Thymus (tissue), 11 donors: ENCODE results near the gene SPDEF. TPM values are rescaled to one million over a fixed set of nuclear protein-coding genes. Genes with fewer than 3 reads are reported as not detected.

ENCODE experiments used
- DNase-seq, 9 donors: peaks; one replicate each; pipeline ENCODE4 v3.0.0-alpha.2; 2013; ENCODE audit warnings: low spot score in 9 of 9, low read depth in 6 of 9, missing footprints in 1 of 9
- H3K27ac ChIP-seq, 2 donors: one replicate each; pipeline ENCODE4 v1.5.1; 2013; ENCODE audit warnings: control low read depth in 1 of 2, low read depth in 1 of 2, low read length in 1 of 2, mild to moderate bottlenecking in 1 of 2, moderate library complexity in 1 of 2
- H3K27me3 ChIP-seq, 2 donors: one replicate each; pipeline ENCODE4 v1.5.1; 2013; ENCODE audit warnings: low read length in 1 of 2; ENCODE audit not compliant: control insufficient read depth in 2 of 2, insufficient read depth in 1 of 2
- H3K36me3 ChIP-seq, 2 donors: one replicate each; pipeline ENCODE4 v1.5.1; 2013; ENCODE audit warnings: low read length in 1 of 2, mild to moderate bottlenecking in 1 of 2, moderate library complexity in 1 of 2; ENCODE audit not compliant: control insufficient read depth in 2 of 2, insufficient read depth in 2 of 2
- H3K4me1 ChIP-seq, 2 donors: one replicate each; pipeline ENCODE4 v1.5.1; 2013; ENCODE audit warnings: low read length in 2 of 2; ENCODE audit not compliant: control insufficient read depth in 2 of 2, insufficient read depth in 2 of 2
- H3K4me3 ChIP-seq, 2 donors: one replicate each; pipeline ENCODE4 v1.5.1; 2013; ENCODE audit warnings: low read length in 2 of 2, control low read depth in 1 of 2, mild to moderate bottlenecking in 1 of 2
- H3K9me3 ChIP-seq, 2 donors: one replicate each; pipeline ENCODE4 v1.5.1; 2013; ENCODE audit warnings: low read length in 1 of 2, mild to moderate bottlenecking in 1 of 2; ENCODE audit not compliant: control insufficient read depth in 2 of 2, insufficient read depth in 1 of 2
- WGBS: extraction: QIAGEN DNeasy Blood & Tissue Kit; methylation state at CpG from one replicate; pipeline ENCODE4 v1.1.7; 2013; 5-methylcytosine and 5-hydroxymethylcytosine counted together
- polyA plus RNA-seq: library from polyadenylated mRNA; stranded (reverse); fragments of 200-250 nt; gene quantifications from one replicate; pipeline ENCODE4 v1.2.3, GENCODE V29; 2013
- total RNA-seq: library from RNA; stranded (reverse); fragments of 120-200 nt; gene quantifications from one replicate; pipeline ENCODE4 v1.2.4, GENCODE V29; 2013
- donor health status: healthy.

SPDEF gene
- total and polyA plus RNA-seq, 2 donors, result 0.14 to 0.55 TPM

DNA sequence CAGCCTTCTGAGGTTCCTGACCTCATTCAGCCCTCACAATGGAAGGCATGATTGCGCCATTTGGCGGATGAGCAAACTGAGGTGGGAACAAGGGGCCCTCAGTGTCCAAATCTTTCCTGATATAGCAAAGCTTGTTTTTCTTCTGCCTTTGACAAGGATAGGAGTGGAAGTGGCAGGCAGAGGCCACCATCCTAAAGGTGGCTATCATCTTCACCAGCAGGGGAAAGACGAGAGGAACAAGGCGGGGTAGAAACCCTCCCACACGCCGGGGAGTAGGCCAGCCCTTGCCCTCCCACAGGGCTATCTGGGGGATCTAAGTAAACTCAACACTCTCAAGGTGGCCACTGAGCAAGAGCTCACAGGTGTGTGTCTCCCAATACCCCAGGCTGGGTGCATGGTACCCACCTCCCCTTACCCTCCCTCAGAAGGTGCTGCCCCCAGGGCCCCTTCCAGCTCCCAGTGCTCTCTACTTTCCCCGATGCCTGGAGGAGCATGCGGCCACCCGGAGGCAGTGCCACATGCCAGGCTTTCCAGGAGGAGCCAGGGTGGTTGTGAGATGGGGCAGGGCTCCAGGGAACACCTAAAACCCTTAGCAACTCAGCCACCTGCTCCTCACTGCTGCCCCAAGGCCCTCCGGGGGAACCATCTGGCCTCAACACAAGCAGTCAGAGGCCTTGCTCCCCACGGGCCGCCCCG lies 11.2 kb downstream of the SPDEF start:
- no peak overlapping the region for H3K4me3 ChIP-seq
- no peak for DNase-seq
- no peak overlapping the region for H3K27ac ChIP-seq
- 90% methylated on average over 13 of the region's 13 CpGs for WGBS
- no peaks in the 10 kb centered on the region for H3K36me3 ChIP-seq
- H3K27me3 ChIP-seq, result no peaks in the 10 kb centered on the region
- H3K4me1 ChIP-seq, result no peaks in the 10 kb centered on the region
- no peaks in the 10 kb centered on the region for H3K9me3 ChIP-seq

DNA sequence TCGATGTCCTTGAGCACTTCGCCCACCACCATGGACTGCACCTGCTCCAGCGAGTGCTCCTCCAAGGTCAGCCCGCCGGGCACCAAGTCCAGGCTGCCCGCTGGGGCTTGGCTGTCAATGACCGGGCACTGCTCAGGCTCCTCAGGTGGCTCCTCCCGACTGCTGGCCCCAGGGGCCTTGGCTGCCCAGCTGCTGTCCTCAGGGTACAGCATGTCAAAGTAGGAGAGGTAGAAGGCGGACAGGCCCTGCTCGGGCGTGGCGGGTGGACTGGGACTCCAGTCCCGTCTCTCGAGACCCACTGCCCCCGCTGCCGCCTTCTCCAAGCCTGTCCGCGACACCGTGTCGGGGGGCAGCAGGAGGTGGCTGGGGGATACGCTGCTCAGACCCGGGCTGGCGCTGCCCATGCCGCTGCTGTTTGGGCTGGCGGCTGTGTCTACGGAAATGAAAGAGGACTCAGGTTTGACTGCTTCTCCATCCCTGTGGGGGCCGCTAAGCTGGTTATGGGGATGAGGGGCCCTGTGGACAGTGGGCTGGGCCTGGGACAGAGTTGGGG lies 12.0 kb downstream of the SPDEF start:
- no peaks in the 10 kb centered on the region for H3K36me3 ChIP-seq
- no peaks in the 10 kb centered on the region for H3K27me3 ChIP-seq
- no peaks in the 10 kb centered on the region for H3K9me3 ChIP-seq
- DNase-seq, result no peak
- 94% methylated on average over 27 of the region's 27 CpGs for WGBS
- no peaks in the 10 kb centered on the region for H3K4me1 ChIP-seq
- H3K27ac ChIP-seq, result no peak overlapping the region
- H3K4me3 ChIP-seq, result no peak overlapping the region

GRCh38 chr6:34543421-34543820 lies 12.7 kb downstream of the SPDEF start:
- WGBS, result 86% methylated on average over 5 of the region's 5 CpGs

DNA sequence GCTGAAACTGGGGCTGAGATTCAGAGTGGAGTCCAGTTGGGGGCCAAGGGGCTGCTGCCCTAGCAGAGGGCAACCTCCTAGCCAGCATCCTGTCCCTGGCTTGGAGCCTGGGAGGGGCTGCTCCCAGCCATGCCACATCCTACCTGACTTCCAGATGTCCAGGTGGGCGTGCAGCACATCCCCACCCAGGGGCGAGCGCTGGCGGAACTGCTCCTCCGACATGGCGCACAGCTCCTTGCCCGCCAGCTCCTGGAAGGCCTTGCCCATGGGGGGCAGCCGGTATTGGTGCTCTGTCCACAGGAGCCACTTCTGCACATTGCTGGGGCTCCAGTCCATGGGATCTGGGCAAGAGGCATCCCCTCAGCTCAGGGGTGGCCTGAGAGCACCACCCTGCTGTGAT lies 15.3 kb downstream of the SPDEF start:
- over 99% methylated on average over 8 of the region's 8 CpGs for WGBS
- no peak for DNase-seq
- H3K27me3 ChIP-seq, result no peaks in the 10 kb centered on the region
- H3K4me3 ChIP-seq, result no peak overlapping the region
- no peaks in the 10 kb centered on the region for H3K4me1 ChIP-seq
- no peak overlapping the region for H3K27ac ChIP-seq
- no peaks in the 10 kb centered on the region for H3K36me3 ChIP-seq
- no peaks in the 10 kb centered on the region for H3K9me3 ChIP-seq

More at GRCh38 chr6:34543421-34543820, 12.7 kb downstream of the SPDEF start:
- H3K4me3 ChIP-seq, result no peak overlapping the region
- no peak for DNase-seq
- no peaks in the 10 kb centered on the region for H3K9me3 ChIP-seq
- H3K27me3 ChIP-seq, result no peaks in the 10 kb centered on the region
- H3K36me3 ChIP-seq, result no peaks in the 10 kb centered on the region
- no peak overlapping the region for H3K27ac ChIP-seq
- H3K4me1 ChIP-seq, result no peaks in the 10 kb centered on the region

GRCh38 chr6:34540222-34540621 lies 15.9 kb downstream of the SPDEF start:
- Histone ChIP-seq H3K4me3 (no peak overlapping the region), H3K4me1 (no peaks in the 10 kb centered on the region), H3K27me3 (no peaks in the 10 kb centered on the region), H3K9me3 (no peaks in the 10 kb centered on the region), H3K36me3 (no peaks in the 10 kb centered on the region), H3K27ac (no peak overlapping the region)
- WGBS, result 92% methylated on average over 5 of the region's 5 CpGs
- no peak for DNase-seq

DNA sequence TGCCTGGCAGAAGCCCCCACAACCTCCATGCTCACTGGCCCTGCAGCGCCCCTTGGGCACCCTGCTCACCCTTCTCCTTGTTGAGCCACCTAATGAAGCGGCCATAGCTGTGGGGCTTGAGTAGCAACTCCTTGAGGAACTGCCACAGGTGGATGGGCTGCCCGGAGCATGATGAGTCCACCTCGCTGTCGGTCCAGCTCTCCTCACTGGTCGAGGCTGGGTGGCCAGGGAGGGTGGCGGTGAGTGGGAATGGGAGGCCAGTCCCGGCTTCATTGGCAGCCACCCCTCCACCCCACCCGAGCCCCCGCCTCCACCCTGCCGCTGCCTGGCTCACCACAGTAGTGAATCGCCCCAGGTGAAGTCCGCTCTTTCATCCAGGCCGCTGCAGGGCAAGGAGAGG lies 16.9 kb downstream of the SPDEF start:
- no peak for DNase-seq
- H3K9me3 ChIP-seq, result no peaks in the 10 kb centered on the region
- H3K4me1 ChIP-seq, result no peaks in the 10 kb centered on the region
- no peak overlapping the region for H3K27ac ChIP-seq
- no peaks in the 10 kb centered on the region for H3K36me3 ChIP-seq
- H3K4me3 ChIP-seq, result no peak overlapping the region
- 91% methylated on average over 14 of the region's 14 CpGs for WGBS
- no peaks in the 10 kb centered on the region for H3K27me3 ChIP-seq

- 96% methylated on average over 6 of the region's 6 CpGs for WGBS
- DNase-seq, result no peak
Measured at GRCh38 chr6:34538581-34538980, 17.5 kb downstream of the SPDEF start.

GRCh38 chr6:34537922-34538550 lies 18.1 kb downstream of the SPDEF start:
- Histone ChIP-seq H3K4me3 (no peak overlapping the region), H3K9me3 (no peaks in the 10 kb centered on the region), H3K36me3 (no peaks in the 10 kb centered on the region), H3K27ac (no peak overlapping the region), H3K4me1 (no peaks in the 10 kb centered on the region), H3K27me3 (no peaks in the 10 kb centered on the region)
- no peak for DNase-seq
- 95% methylated on average over 19 of the region's 19 CpGs for WGBS

More at GRCh38 chr6:34538581-34538980, 17.5 kb downstream of the SPDEF start:
- Histone ChIP-seq H3K9me3 (no peaks in the 10 kb centered on the region), H3K4me3 (no peak overlapping the region), H3K27ac (no peak overlapping the region), H3K27me3 (no peaks in the 10 kb centered on the region), H3K4me1 (no peaks in the 10 kb centered on the region), H3K36me3 (no peaks in the 10 kb centered on the region)
